GM12878 (cell line): ENCODE results near the gene MFNG. TPM values are rescaled to one million over a fixed set of nuclear protein-coding genes. Genes with fewer than 3 reads are reported as not detected.
A peak's percentile ranks its signal among the peaks of the same experiment; 100 is the strongest.

Experiments
- ATAC-seq: fragments of 200-7000 bp; cut with Tn5 transposase; 3 replicates; pipeline ENCODE4 v1.9.1; 2020; ENCODE audit warnings: mild to moderate bottlenecking, moderate library complexity
- BruUV-seq: library from RNA; stranded (reverse); fragments of 400-500 nt; replicated peaks from 2 replicates; lab custom pipeline; 2021; lab: Mats Ljungman, UMichigan
- CTCF ChIA-PET: fragments of 300-600 bp; sonication (Branson Sonifier 250); formaldehyde crosslinking; extraction: SDS; loops from one replicate; lab custom pipeline; 2021; ENCODE audit warnings: inconsistent platforms; lab: Yijun Ruan, JAX
- POLR2A ChIA-PET: fragments of 350-600 bp; formaldehyde crosslinking; extraction: SDS; loops from one replicate; lab custom pipeline; 2021; ENCODE audit warnings: inconsistent platforms; lab: Charles Lee
- RAD21 ChIA-PET: fragments of 300-600 bp; sonication (Branson Sonifier 250); formaldehyde crosslinking; loops from one replicate; lab custom pipeline; 2023; ENCODE audit warnings: antibody characterized with exemption; ENCODE audit not compliant: unreplicated experiment; lab: Charles Lee
- SMC1A ChIA-PET: fragments of 300-600 bp; sonication (Branson Sonifier 250); formaldehyde crosslinking; loops from one replicate; lab custom pipeline; 2023; ENCODE audit not compliant: unreplicated experiment, uncharacterized antibody; lab: Charles Lee
- DNase-seq: peaks from one replicate; pipeline ENCODE4 v3.0.0-alpha.2; 2011; ENCODE audit warnings: low read depth, low spot score
- FAIRE-seq: peaks from 3 replicates; lab custom pipeline; 2011; peaks lifted over from hg19 to GRCh38; lab: Jason Lieb, UNC
- H2AFZ ChIP-seq: 2 replicates; pipeline ENCODE4 v1.6.0; 2011; ENCODE audit warnings: low read depth, low read length, control low read depth; ENCODE audit not compliant: control insufficient read depth
- H3K27ac ChIP-seq: 2 replicates; pipeline ENCODE4 v1.5.1; 2011; ENCODE audit warnings: control low read depth; ENCODE audit not compliant: control insufficient read depth, insufficient read depth
- H3K27me3 ChIP-seq, 2 experiments: replicated peaks in 1 of 2; 2 replicates each; pipeline versions ENCODE4 v1.6.0 to v1.6.1; 2011; ENCODE audit warnings: low read length in 1 of 2; ENCODE audit not compliant: control insufficient read depth in 2 of 2, insufficient read depth in 2 of 2
- H3K36me3 ChIP-seq, 2 experiments: 2 replicates each; pipeline ENCODE4 v1.5.1; 2011; ENCODE audit warnings: low read length in 1 of 2; ENCODE audit not compliant: control insufficient read depth in 2 of 2, insufficient read depth in 2 of 2
- H3K4me1 ChIP-seq: 2 replicates; pipeline ENCODE4 v1.6.1; 2011; ENCODE audit warnings: mild to moderate bottlenecking, low read length, moderate library complexity, mixed read lengths; ENCODE audit not compliant: control insufficient read depth, insufficient read depth
- H3K4me2 ChIP-seq: 2 replicates; pipeline ENCODE4 v1.6.0; 2011; ENCODE audit warnings: control low read depth; ENCODE audit not compliant: control insufficient read depth, insufficient read depth
- H3K4me3 ChIP-seq: fragments of 200-600 bp; sonication (generic); 2 replicates; pipeline ENCODE4 v1.5.1; 2016
- H3K79me2 ChIP-seq: 2 replicates; pipeline ENCODE4 v1.6.0; 2011; ENCODE audit warnings: low read length; ENCODE audit not compliant: control insufficient read depth, insufficient read depth
- H3K9ac ChIP-seq: 2 replicates; pipeline ENCODE4 v1.8.0; 2011; ENCODE audit warnings: low read length, control low read depth, mixed read lengths; ENCODE audit not compliant: control insufficient read depth, insufficient read depth
- H3K9me3 ChIP-seq: replicated peaks from 3 replicates; pipeline ENCODE4 v1.5.1; 2011; ENCODE audit warnings: mild to moderate bottlenecking, low read length; ENCODE audit not compliant: control insufficient read depth, insufficient read depth
- H4K20me1 ChIP-seq: 2 replicates; pipeline ENCODE4 v1.6.0; 2011; ENCODE audit not compliant: control insufficient read depth, insufficient read depth
- CEBPB ChIP-seq, 2 experiments: fragments of 150-350 bp in 1 of 2; IDR thresholded peaks; 2 replicates each; pipeline ENCODE4 v1.6.1; 2012 to 2014; ENCODE audit warnings: low read depth in 2 of 2, low read length in 2 of 2, borderline replicate concordance in 1 of 2, inconsistent platforms in 1 of 2
- GABPA ChIP-seq: IDR thresholded peaks from 2 replicates; pipeline ENCODE4 v1.6.1; 2014; ENCODE audit warnings: antibody characterized with exemption, low read depth, mild to moderate bottlenecking, inconsistent platforms
- GATAD2B ChIP-seq: fragments of 450-650 bp; conservative IDR thresholded peaks from 2 replicates; pipeline ENCODE4 v1.6.1; 2017; ENCODE audit warnings: low read depth, mild to moderate bottlenecking, moderate library complexity
- HCFC1 ChIP-seq: fragments of 150-350 bp; IDR thresholded peaks from 2 replicates; pipeline ENCODE4 v1.6.1; 2014; ENCODE audit warnings: low read length
- HDAC6 ChIP-seq: fragments of 200-600 bp; sonication (generic); IDR thresholded peaks from one replicate; pipeline ENCODE4 v1.8.0; 2017; ENCODE audit warnings: antibody characterized with exemption; ENCODE audit not compliant: unreplicated experiment
- PAX8 ChIP-seq: fragments of 450-650 bp; IDR thresholded peaks from 2 replicates; pipeline ENCODE4 v1.6.1; 2017; ENCODE audit warnings: mild to moderate bottlenecking, moderate library complexity
- RAD51 ChIP-seq: fragments of 450-650 bp; IDR thresholded peaks from 2 replicates; pipeline ENCODE4 v1.6.1; 2016; ENCODE audit warnings: moderate library complexity, mild to moderate bottlenecking, inconsistent platforms
- SIX5 ChIP-seq: IDR thresholded peaks from 2 replicates; pipeline ENCODE4 v1.6.1; 2011; ENCODE audit warnings: mild to moderate bottlenecking, low read depth, low read length, moderate library complexity; ENCODE audit not compliant: severe bottlenecking
- YY1 ChIP-seq: IDR thresholded peaks from 2 replicates; pipeline ENCODE4 v1.6.1; 2011; ENCODE audit warnings: low read depth, mild to moderate bottlenecking, low read length
- WGBS: methylation state at CpG from one replicate; pipeline ENCODE4 v1.1.6; 2016; ENCODE audit warnings: low lambda C conversion rate; ENCODE audit not compliant: insufficient replicate concordance, insufficient coverage; ENCODE audit errors: missing lambda C conversion rate; 5-methylcytosine and 5-hydroxymethylcytosine counted together
- in situ Hi-C: fragments of 300-500 bp; cut with MboI; formaldehyde crosslinking; loops from 9 replicates; pipeline ENCODE4 v1.14.3; 2018; ENCODE audit warnings: mixed read lengths
- intact Hi-C: fragments of 100-400 bp; cut with micrococcal nuclease; formaldehyde crosslinking; loops from one replicate; pipeline ENCODE4 v1.14.2; 2022; ENCODE audit not compliant: unreplicated experiment
- polyA plus RNA-seq, 11 experiments: library from polyadenylated mRNA; depleted of rRNA in 4 of 11; unstranded in 6 of 11; stranded (reverse) in 5 of 11; fragments of >200 nt; fragmentation: Nextera tagmentation in 4 of 11; fragmentation: Illumina TruSeq in 1 of 11; extraction: Ambion mirVana in 4 of 11; extraction: Trizol in 1 of 11; gene quantifications; 1 replicate in 1 of 11; 2 replicates in 10 of 11; pipeline versions ENCODE4 v1.2.1 to v1.2.3, GENCODE V29; 2011 to 2016; ENCODE audit warnings: inconsistent platforms in 2 of 11, missing spikeins in 2 of 11, low read depth in 1 of 11
- total RNA-seq, 4 experiments: library from RNA; depleted of rRNA in 3 of 4; stranded (reverse); fragments of >200 nt in 3 of 4; fragmentation: Illumina TruSeq in 1 of 4; extraction: Trizol in 1 of 4; gene quantifications; 2 replicates each; pipeline versions ENCODE4 v1.2.1 to v1.2.3, GENCODE V29; 2013 to 2021
- TF ChIP-seq, protein P1 (sequence below): IDR thresholded peaks from 2 replicates; pipeline ENCODE4 v1.6.1; 2011; ENCODE audit warnings: mild to moderate bottlenecking, low read depth, low read length, moderate library complexity; ENCODE audit not compliant: insufficient replicate concordance
- TF ChIP-seq, protein P2 (sequence below): fragments of 150-350 bp; IDR thresholded peaks from 2 replicates; pipeline ENCODE4 v1.6.1; 2016; ENCODE audit warnings: low read depth, low read length
- TF ChIP-seq, protein P3 (sequence below): IDR thresholded peaks from 2 replicates; pipeline ENCODE4 v1.6.1; 2011; ENCODE audit warnings: low read depth, mild to moderate bottlenecking, low read length, moderate library complexity, borderline replicate concordance; ENCODE audit errors: extremely low read depth
- TF ChIP-seq, protein P4 (sequence below): IDR thresholded peaks from 2 replicates; pipeline ENCODE4 v1.6.1; 2011; ENCODE audit warnings: borderline replicate concordance, low read depth, mild to moderate bottlenecking, moderate library complexity, mixed read lengths, low read length; ENCODE audit not compliant: insufficient read depth; ENCODE audit errors: extremely low read length

The MFNG gene
- total and polyA plus RNA-seq, 10 of the 15 experiments (the other 5 are each of a cell fraction or from before 2014, with no cell fraction given), result 11.5 to 117 (median 68.5) TPM

DNA sequence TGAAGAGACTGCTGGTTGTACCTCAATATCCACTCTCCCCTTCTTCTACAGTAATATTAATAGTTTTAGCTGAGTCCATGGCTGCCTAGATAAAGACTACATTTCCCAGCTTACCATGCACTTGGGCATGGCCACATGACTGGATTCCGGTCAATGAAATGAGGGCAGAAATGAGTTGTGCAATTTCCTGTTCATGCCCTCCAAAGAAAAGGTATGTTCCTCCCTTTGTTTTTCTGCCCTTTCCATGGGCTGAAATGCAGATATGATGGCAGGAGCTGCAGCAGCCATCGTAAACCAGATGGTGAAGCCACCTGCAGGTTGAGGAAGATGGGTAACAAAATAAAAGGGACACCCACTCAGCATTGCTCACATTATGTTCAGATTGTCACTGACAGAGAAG, 43.6 kb downstream of the MFNG start:
- Histone ChIP-seq H3K4me1 (no peaks in the 10 kb centered on the region), H3K36me3 (no peaks in the 10 kb centered on the region), H3K9me3 (no peaks in the 10 kb centered on the region; the same call in 2 of the 3 replicates), H3K27ac (no peak overlapping the region), H3K79me2 (no peaks in the 10 kb centered on the region), H3K27me3 (no peaks in the 10 kb centered on the region; a peak in 3 of 4 replicates), H2AFZ (peak overlapping the region; percentile 26), H3K4me3 (no peak overlapping the region), H3K4me2 (peak overlapping the region; percentile 17; the same call in 1 of the 2 replicates), H4K20me1 (no peaks in the 10 kb centered on the region), H3K9ac (no peak overlapping the region)
- TF ChIP-seq PAX8, result no peak
- TF ChIP-seq, protein P1, sequence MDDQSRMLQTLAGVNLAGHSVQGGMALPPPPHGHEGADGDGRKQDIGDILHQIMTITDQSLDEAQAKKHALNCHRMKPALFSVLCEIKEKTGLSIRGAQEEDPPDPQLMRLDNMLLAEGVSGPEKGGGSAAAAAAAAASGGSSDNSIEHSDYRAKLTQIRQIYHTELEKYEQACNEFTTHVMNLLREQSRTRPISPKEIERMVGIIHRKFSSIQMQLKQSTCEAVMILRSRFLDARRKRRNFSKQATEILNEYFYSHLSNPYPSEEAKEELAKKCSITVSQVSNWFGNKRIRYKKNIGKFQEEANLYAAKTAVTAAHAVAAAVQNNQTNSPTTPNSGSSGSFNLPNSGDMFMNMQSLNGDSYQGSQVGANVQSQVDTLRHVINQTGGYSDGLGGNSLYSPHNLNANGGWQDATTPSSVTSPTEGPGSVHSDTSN, result no peak
- no peak for TF ChIP-seq GATAD2B
- TF ChIP-seq HDAC6, result no peak
- TF ChIP-seq, protein P2, sequence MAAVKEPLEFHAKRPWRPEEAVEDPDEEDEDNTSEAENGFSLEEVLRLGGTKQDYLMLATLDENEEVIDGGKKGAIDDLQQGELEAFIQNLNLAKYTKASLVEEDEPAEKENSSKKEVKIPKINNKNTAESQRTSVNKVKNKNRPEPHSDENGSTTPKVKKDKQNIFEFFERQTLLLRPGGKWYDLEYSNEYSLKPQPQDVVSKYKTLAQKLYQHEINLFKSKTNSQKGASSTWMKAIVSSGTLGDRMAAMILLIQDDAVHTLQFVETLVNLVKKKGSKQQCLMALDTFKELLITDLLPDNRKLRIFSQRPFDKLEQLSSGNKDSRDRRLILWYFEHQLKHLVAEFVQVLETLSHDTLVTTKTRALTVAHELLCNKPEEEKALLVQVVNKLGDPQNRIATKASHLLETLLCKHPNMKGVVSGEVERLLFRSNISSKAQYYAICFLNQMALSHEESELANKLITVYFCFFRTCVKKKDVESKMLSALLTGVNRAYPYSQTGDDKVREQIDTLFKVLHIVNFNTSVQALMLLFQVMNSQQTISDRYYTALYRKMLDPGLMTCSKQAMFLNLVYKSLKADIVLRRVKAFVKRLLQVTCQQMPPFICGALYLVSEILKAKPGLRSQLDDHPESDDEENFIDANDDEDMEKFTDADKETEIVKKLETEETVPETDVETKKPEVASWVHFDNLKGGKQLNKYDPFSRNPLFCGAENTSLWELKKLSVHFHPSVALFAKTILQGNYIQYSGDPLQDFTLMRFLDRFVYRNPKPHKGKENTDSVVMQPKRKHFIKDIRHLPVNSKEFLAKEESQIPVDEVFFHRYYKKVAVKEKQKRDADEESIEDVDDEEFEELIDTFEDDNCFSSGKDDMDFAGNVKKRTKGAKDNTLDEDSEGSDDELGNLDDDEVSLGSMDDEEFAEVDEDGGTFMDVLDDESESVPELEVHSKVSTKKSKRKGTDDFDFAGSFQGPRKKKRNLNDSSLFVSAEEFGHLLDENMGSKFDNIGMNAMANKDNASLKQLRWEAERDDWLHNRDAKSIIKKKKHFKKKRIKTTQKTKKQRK, result no peak
- peak in 1 of 2 experiments; percentile 61; a peak in 1 of 4 replicates for TF ChIP-seq CEBPB (IDR thresholded peaks at IDR 0.05; ENCODE audit: borderline replicate concordance in 1 of 2, low read depth in 2 of 2, low read length in 2 of 2)
- peak; percentile 70 for TF ChIP-seq SIX5
- peak; percentile 87 for TF ChIP-seq YY1
- TF ChIP-seq, protein P3, sequence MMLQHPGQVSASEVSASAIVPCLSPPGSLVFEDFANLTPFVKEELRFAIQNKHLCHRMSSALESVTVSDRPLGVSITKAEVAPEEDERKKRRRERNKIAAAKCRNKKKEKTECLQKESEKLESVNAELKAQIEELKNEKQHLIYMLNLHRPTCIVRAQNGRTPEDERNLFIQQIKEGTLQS, result peak; percentile 34; the same call in 1 of the 2 replicates
- TF ChIP-seq HCFC1, result peak; percentile 60
- TF ChIP-seq, protein P4, sequence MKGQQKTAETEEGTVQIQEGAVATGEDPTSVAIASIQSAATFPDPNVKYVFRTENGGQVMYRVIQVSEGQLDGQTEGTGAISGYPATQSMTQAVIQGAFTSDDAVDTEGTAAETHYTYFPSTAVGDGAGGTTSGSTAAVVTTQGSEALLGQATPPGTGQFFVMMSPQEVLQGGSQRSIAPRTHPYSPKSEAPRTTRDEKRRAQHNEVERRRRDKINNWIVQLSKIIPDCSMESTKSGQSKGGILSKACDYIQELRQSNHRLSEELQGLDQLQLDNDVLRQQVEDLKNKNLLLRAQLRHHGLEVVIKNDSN, result peak; percentile 73
- TF ChIP-seq RAD51, result peak; percentile 48; the same call in 1 of the 2 replicates
- no peak for TF ChIP-seq GABPA
- DNase-seq, result no peak
- in situ Hi-C loops (no loop called here), intact Hi-C loops (loop anchor here (5.0 kb wide), 1 partner anchor 125 kb away; no protein-coding TSS in a partner anchor)
- FAIRE-seq, result no peak
- ChIA-PET RAD21 (no interaction called here), CTCF (interaction anchor here (2.2 kb wide), 1 partner anchor 30 kb away, joined by 7 read pairs; no protein-coding TSS in a partner anchor), SMC1A (interaction anchor here (0.9 kb wide), 1 partner anchor 14 kb away, joined by 3 read pairs; no protein-coding TSS in a partner anchor), POLR2A (no interaction called here)
- 6% methylated on average over 2 of the region's 2 CpGs for WGBS
- ATAC-seq, result peak; percentile 73
- BruUV-seq, result no TSS peak
